Stimulated activated CD8-positive, alpha-beta memory T cell treated with anti-CD3 and anti-CD28 coated beads, Interleukin-12 subunit alpha, Interleukin-12 subunit beta, amount 100 ng/mL, for 24 hours (primary cell): ENCODE measurements around the gene IRX5.

ENCODE experiments used
- DNase-seq: peaks from one replicate; pipeline ENCODE4 v3.0.0-alpha.2; 2020; ENCODE audit errors: extremely low read depth

IRX5 gene

GRCh38 chr16:54931120-54932014 lies 702 bp downstream of the IRX5 start:
- no peak for DNase-seq

DNA sequence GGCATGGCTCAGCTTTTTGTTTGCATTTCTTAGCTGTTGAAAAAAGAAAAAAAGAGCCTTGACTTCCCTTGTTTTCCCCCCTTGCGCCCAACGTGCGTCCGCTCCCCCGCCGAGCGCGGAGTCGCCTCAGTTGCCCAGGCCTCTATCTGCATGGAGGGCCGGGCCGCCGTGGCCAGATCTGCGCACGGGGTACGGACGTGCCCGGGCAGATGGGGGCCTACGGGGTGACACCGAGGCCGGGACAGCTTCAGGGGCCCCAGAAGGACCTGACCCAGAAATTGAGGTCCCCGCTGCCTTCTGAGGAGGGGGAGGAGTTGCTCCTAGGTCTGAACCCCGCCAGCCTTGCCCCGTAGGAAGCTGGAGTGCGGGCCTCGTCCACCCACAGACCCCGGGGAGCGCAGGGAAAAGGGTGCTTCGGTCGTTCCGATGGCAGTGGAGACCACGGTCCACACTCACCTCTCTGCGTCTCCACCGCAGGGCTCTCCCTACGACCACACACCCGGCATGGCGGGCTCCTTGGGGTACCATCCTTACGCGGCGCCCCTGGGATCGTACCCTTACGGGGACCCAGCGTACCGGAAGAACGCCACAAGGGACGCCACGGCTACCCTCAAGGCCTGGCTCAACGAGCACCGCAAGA lies 1.5 kb downstream of the IRX5 start:
- DNase-seq = no peak

- no peak for DNase-seq
Observed at GRCh38 chr16:54932737-54933254, 2.1 kb downstream of the IRX5 start.

DNA sequence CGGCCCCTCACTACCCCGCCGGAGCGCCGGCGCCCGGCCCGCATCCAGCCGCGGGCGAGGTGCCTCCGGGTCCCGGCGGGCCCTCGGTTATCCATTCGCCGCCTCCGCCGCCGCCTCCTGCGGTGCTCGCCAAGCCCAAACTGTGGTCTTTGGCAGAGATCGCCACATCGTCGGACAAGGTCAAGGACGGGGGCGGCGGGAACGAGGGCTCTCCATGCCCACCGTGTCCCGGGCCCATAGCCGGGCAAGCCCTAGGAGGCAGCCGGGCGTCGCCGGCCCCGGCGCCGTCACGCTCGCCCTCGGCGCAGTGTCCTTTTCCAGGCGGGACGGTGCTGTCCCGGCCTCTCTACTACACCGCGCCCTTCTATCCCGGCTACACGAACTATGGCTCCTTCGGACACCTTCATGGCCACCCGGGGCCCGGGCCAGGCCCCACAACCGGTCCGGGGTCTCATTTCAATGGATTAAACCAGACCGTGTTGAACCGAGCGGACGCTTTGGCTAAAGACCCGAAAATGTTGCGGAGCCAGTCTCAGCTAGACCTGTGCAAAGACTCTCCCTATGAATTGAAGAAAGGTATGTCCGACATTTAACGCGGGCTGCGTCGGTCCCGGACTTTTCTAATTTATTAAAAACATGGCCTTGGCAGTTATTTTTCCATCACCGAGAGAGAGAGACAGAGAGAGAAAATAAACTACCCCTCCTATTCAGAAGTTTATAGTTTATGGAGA lies 2.8 kb downstream of the IRX5 start:
- DNase-seq = no peak

GRCh38 chr16:54934481-54935265 lies 4.0 kb downstream of the IRX5 start:
- DNase-seq = no peak

DNA sequence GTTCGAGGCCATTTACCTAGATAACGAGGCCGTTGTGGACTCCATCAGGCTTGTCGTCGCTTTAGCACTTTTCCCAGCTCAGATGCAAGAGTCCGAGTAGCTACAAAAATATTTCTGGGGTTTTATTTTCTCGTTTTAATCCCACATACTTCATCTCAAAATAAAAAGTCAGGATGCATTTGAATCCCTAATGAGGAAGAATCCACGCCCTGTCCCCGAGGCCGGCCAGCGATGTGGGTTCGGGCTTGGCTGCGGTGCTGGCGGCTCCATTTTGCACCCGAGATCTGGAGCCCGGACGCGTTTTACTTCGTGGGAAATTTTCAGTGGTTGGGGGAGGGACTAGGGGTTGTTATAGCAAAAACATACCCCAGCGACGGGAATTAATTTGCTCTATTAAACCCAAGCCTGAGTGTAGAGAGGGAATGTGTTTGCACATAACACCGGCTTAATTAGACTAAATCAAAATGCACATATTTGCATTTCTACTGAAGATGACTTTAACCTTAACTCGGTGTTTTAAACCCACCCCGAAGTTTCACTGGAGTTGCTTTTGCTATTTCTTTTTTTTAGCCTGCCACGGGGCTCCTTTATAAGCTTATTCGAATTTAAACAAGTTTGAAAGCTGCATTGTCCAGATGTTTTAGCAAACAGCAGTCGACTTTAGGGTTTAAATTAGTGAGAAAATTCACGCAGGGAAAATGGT lies 4.8 kb downstream of the IRX5 start:
- no peak for DNase-seq

- DNase-seq = no peak
Observed at GRCh38 chr16:54936201-54936978, 5.7 kb downstream of the IRX5 start.

DNA sequence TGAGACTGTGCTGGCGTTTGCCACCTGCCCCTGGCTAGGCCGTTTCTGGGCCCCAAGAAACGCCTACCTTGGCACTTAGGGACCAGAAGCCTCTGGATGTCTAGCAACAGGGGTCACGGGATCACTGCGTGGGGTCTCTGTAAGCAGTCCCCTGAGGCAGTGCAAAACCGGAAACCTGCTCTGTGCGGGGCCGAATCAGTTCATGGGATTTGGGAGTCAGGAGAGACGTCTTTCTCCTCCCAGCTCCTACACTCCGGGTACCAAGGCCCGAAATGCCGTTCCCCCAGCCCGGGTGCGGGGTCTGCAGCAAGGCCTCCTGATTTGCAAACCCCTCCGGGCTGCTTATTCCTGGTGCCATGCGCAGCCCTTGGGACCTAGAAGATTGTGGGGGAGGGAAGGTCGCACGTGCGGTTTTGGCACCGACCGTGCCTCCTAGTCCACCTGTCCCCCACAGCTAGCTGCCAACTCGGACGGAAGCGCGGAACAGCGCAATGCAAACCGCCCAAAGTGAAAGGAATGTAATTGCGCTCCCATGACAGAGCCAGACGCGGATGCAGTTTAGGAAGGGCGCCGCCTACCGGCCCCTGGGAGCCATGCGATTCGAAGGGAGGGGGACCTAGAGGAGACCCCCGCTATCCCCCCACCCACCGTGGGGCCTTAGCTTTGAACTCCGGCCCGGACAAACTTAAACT lies 6.5 kb downstream of the IRX5 start:
- DNase-seq = no peak

DNA sequence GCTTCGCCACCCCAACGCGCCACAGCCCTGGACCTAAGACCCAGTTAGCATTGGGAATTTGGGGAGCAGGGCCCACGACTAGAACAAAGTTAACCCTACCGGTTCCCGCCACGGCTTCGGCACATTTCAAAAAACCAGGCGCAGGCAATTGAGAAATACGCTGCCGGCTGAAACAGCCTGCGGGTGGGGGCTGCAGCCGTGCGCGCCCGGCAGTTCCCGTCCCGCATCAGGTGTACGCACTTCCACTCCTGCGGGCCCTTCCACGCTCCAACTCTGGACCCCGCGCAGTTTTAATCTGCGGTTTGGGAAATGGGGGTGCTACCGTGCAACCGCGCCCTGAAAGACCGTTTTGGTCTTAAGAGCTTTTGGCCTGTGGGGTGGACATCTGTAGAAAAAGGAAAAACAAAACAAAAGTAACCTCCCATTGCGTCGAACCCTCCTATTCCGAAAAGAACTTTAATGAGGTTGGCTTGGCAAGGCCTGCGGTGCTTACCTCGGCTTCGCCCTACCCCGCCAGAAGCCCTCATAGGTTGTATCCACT lies 7.1 kb downstream of the IRX5 start:
- no peak for DNase-seq

DNA sequence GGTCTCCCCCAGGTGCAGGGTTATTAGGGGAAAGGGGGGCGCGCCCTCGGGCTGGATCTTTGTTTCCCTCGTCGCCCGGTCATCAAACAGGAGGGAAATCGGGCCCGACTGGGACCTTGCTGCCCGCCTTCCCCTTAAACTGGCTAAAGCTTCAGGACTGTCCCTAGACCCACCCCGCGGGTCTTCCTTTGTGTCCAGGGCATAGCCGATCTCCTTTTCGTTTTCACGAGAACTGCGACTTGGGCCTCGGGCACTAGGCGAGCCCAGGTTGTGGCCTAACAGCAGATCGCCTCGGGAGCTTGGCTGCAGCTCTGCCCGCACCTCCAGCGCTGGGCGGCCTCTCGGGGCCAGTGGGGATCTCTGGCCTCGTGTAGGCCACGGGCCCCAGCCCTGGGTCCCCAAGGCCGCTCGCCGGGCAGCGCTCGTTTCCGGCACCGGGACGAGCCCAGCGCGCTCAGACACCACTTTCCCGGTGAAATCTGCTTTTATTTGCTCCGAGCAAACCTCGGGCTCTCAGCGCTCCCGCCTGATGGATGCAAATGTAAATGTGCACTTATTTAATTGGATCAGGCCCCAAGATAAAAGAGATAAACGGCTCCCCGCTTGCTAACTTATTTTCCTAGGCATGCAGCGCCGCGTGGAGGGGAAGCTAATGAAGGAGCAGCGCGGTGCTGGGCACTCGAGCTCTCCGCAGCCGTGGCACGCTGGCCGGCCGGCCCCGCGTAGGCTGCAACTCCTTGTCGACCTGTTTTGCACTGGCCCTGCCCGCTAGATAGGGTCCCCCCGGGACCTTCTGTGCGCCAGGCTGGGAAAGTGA lies 7.8 kb downstream of the IRX5 start:
- no peak for DNase-seq

- DNase-seq = no peak
Observed at GRCh38 chr16:54939029-54939346, 8.3 kb downstream of the IRX5 start.

DNA sequence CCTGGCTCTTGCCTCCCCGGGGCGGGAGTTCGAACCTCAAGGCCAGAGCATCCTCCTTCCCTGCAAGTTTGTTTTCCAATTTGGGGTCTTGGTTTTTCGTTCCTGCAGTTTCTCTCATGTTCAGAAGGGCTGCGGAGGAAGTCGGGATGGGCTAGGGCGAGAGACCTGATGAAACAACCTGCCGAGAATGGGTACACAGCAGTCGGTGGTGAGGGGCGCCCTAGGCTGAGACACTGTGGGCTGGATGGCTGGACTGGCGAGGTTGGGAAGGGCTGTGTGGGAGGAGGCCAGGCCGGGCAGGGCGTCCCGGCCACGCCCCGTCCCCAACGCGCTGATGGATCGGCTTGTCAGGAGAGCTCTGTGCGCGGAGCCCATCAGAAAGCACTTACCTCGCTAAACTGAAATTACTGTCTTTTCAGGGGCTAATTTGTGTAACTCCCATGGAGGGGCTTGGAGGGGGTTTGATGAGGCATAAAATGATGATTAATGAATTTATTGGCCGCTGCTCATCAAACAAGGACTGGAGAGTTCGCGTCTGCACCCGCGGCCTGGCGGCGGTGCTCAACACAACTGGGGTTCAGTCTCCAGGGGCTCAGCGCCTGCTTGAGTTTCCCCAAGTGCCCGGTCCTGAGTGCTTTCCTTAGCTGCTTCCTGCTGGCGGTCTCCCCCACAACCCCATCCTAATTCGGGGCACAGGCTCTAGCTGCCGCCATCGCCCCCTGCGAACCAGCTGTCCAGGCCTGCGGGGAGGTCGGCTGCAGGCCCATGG lies 9.0 kb downstream of the IRX5 start:
- DNase-seq = no peak

DNA sequence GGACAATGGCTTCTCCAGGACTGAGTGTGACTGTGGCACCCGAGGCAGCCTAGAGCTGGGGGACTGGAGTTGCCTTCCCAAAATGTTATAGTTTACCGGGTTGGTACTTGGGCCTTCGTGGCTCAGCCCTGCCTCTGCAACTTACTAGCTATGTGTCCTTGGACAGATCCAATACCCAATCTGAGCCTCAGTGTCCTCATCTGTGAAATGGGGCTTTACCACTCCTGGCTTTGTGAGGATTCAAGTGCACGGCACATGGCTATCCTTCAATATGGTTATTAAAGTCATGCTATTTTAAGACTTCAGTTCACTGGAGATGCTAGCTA lies 9.6 kb downstream of the IRX5 start:
- no peak for DNase-seq

DNA sequence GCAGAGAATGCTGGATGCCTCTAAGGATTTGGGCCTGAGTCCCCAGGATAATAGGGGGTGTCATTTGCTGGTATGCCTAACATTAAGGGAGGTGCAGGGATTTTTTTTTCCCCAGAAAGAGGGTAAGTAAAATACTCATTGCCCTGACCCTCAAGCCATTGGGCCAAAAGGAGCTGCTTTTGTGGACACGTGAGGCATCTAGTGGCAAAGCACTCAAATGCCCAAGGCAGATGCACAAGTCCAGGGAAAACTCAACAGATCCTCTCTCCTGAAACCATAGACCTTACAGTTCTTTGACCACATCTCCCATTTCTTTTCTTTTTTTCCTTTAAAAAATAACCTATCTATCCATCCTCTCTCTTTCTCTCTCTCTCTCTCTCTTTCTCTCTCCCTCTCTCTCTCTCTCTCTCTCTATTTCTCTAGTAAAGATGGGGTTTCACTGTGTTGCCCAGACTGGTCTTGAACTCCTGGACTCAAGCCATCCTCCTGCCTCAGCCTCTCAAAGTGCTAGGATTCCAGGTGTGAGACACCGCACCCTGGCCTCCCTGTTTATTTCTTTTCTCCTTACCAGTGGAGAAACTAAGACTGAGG lies 11.8 kb downstream of the IRX5 start:
- no peak for DNase-seq

GRCh38 chr16:54944002-54944401 lies 13.3 kb downstream of the IRX5 start:
- no peak for DNase-seq

GRCh38 chr16:54945063-54945462 lies 14.4 kb downstream of the IRX5 start:
- DNase-seq = no peak

DNA sequence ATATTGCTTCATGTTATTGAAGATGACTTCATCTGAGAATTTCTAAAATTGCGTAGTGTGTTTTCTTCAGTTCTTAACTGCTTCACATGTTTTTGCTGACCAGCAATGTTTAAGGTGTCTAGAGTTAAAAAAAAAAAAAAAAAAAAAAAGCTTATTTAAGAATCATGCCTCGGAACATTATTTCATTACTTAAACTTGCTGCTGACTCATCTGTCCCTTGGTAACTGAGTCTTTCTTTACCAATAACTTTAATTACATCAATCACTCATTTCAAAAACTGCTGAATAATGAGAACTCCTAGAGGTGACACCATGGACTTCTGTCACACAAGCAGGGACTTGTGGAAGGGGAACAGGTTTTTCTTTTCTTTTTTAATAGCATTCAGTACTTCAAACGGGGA lies 16.2 kb downstream of the IRX5 start:
- DNase-seq = no peak

- no peak for DNase-seq
Observed at GRCh38 chr16:54947616-54948015, 17.0 kb downstream of the IRX5 start.
